ENCODE data around the gene OTUD1. TPM values are rescaled to one million over a fixed set of nuclear protein-coding genes. Genes with fewer than 3 reads are reported as not detected.

The OTUD1 gene, protein sequence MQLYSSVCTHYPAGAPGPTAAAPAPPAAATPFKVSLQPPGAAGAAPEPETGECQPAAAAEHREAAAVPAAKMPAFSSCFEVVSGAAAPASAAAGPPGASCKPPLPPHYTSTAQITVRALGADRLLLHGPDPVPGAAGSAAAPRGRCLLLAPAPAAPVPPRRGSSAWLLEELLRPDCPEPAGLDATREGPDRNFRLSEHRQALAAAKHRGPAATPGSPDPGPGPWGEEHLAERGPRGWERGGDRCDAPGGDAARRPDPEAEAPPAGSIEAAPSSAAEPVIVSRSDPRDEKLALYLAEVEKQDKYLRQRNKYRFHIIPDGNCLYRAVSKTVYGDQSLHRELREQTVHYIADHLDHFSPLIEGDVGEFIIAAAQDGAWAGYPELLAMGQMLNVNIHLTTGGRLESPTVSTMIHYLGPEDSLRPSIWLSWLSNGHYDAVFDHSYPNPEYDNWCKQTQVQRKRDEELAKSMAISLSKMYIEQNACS
- 3.3 to 4.2 TPM (median 3.8 TPM) in 5 replicates for total RNA-seq (2022; extraction: Qiagen RNA extraction)

DNA sequence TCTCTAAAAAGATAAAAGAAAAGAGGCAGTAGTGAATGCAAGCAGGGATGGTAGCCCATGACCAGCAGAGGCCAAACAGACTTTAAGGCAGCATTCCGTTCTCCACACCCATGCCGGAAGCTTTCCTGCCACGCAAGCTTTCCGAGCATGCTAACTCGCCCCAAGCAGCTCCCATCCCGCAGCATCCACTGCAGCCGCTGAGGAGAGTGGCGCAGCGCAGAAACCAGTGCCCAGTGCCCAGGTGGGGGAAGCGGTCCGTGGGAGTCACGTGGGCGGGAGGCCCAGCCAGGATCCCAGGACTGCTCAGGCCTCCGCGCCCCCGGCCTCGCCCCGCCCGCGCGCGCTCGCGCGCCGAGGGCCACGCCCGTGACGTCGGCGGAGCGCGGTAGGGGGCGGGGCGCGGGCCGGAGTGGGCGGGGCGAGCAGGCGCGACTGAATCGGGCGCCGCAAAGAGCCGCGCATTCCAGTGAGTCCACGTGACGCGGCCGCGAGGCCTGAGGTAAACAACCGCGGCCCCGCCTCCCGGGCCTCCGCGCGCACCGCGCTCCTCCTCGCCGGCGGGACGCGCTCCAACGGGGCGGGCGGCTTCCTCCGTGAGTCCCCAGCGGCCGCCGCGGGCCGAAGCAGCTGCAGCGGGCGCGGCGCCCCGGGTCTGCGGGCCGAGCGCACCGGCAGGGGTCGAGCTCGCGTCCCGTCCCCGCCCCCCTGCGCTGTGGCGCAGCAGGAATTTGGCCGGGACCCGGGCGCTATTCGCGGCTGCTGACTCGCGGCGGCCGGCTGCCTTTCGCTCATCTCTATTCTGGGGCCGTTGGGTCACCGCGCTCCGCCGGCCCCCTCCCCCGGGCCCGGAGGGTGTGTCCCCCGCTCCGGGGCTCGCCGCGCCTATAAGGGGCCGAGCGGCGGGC is at the start of gene OTUD1:
TSS of gene OTUD1 (plus strand) at position 529 of the 905 bp plus-strand sequence. CDS start 383 bp downstream, outside the sequence.

Other genes with a start within 250 kb of the OTUD1 start
- gene PTF1A, start 246.8 kb upstream of the OTUD1 start, total RNA-seq (2022; extraction: Qiagen RNA extraction) = not detected in 5 replicates
- gene C10orf67, start 94.3 kb upstream of the OTUD1 start, total RNA-seq (2022; extraction: Qiagen RNA extraction) = 0.05 to 0.17 TPM (median 0.06 TPM) in 5 replicates

All from A549 treated with CORT108297 at 1 μM for 4 hours (cell line).